HL-60 (cell line): ENCODE measurements around the gene GPR108.

ENCODE experiments used
- CTCF ChIP-seq: IDR thresholded peaks from one replicate; pipeline ENCODE4 v1.5.1; 2011; ENCODE audit warnings: low read length, control low read depth, inconsistent platforms; ENCODE audit not compliant: insufficient read depth
- GABPA ChIP-seq: IDR thresholded peaks from 2 replicates; pipeline ENCODE4 v1.6.1; 2012; ENCODE audit warnings: low read depth
- POLR2AphosphoS5 ChIP-seq: IDR thresholded peaks from 2 replicates; pipeline ENCODE4 v1.6.1; 2012; ENCODE audit warnings: low read depth
- TF ChIP-seq, protein P1 (sequence below): IDR thresholded peaks from 2 replicates; pipeline ENCODE4 v1.6.1; 2012; ENCODE audit warnings: low read depth; ENCODE audit not compliant: insufficient replicate concordance

GRCh38 chr19:6680141-6680540 is 57.2 kb downstream of the GPR108 start:
- no peak for TF ChIP-seq CTCF
- no peak for TF ChIP-seq POLR2AphosphoS5
- no peak for TF ChIP-seq GABPA
- TF ChIP-seq, protein P1, sequence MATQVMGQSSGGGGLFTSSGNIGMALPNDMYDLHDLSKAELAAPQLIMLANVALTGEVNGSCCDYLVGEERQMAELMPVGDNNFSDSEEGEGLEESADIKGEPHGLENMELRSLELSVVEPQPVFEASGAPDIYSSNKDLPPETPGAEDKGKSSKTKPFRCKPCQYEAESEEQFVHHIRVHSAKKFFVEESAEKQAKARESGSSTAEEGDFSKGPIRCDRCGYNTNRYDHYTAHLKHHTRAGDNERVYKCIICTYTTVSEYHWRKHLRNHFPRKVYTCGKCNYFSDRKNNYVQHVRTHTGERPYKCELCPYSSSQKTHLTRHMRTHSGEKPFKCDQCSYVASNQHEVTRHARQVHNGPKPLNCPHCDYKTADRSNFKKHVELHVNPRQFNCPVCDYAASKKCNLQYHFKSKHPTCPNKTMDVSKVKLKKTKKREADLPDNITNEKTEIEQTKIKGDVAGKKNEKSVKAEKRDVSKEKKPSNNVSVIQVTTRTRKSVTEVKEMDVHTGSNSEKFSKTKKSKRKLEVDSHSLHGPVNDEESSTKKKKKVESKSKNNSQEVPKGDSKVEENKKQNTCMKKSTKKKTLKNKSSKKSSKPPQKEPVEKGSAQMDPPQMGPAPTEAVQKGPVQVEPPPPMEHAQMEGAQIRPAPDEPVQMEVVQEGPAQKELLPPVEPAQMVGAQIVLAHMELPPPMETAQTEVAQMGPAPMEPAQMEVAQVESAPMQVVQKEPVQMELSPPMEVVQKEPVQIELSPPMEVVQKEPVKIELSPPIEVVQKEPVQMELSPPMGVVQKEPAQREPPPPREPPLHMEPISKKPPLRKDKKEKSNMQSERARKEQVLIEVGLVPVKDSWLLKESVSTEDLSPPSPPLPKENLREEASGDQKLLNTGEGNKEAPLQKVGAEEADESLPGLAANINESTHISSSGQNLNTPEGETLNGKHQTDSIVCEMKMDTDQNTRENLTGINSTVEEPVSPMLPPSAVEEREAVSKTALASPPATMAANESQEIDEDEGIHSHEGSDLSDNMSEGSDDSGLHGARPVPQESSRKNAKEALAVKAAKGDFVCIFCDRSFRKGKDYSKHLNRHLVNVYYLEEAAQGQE = no peak
